HepG2 (cell line): ENCODE results near the gene RPS27L. TPM values are rescaled to one million over a fixed set of nuclear protein-coding genes. Genes with fewer than 3 reads are reported as not detected.

ENCODE experiments used
- ATAC-seq: fragments of 200-7000 bp; cut with Tn5 transposase; 3 replicates; pipeline ENCODE4 v1.9.1; 2020; ENCODE audit warnings: mild to moderate bottlenecking, moderate library complexity
- BruUV-seq: library from RNA; stranded (reverse); fragments of 400-500 nt; replicated peaks from 2 replicates; lab custom pipeline; 2021; lab: Mats Ljungman, UMichigan
- CTCF ChIA-PET: fragments of 300-600 bp; formaldehyde crosslinking; extraction: SDS; loops from one replicate; lab custom pipeline; 2021; ENCODE audit warnings: low total read pairs, inconsistent platforms, low intra/inter-chr PET ratio; lab: Yijun Ruan, JAX
- POLR2A ChIA-PET: fragments of 350-600 bp; sonication (Branson Sonifier 250); formaldehyde crosslinking; loops from one replicate; lab custom pipeline; 2020; ENCODE audit warnings: antibody characterized with exemption, inconsistent platforms; lab: Yijun Ruan, JAX
- DNase-seq: peaks from one replicate; pipeline ENCODE4 v3.0.0-alpha.2; 2015; ENCODE audit warnings: low spot score
- FAIRE-seq: peaks from 3 replicates; lab custom pipeline; 2011; peaks lifted over from hg19 to GRCh38; lab: Jason Lieb, UNC
- H2AFZ ChIP-seq: one replicate; pipeline ENCODE4 v1.6.1; 2011; ENCODE audit warnings: low read length, inconsistent platforms
- H3K27ac ChIP-seq: fragments of 300-600 bp; 3 replicates; pipeline ENCODE4 v1.8.0; 2011; ENCODE audit warnings: mixed run types, mild to moderate bottlenecking, mixed read lengths, low read length, inconsistent platforms; ENCODE audit not compliant: insufficient read depth; ENCODE audit errors: extremely low read length
- H3K27me3 ChIP-seq, 2 experiments: fragments of 200-600 bp in 1 of 2; 2 replicates in 1 of 2; 3 replicates in 1 of 2; pipeline versions ENCODE4 v1.6.0 to v1.8.0; 2011; ENCODE audit warnings: low read length in 2 of 2, mild to moderate bottlenecking in 2 of 2, moderate library complexity in 2 of 2, inconsistent platforms in 1 of 2; ENCODE audit not compliant: insufficient read depth in 2 of 2, control insufficient read depth in 1 of 2
- H3K36me3 ChIP-seq, 2 experiments: fragments of 200-600 bp in 1 of 2; replicated peaks in 1 of 2; 2 replicates in 1 of 2; 3 replicates in 1 of 2; pipeline versions ENCODE4 v1.5.1 to v1.8.0; 2011; ENCODE audit warnings: low read length in 2 of 2, inconsistent platforms in 1 of 2; ENCODE audit not compliant: insufficient read depth in 2 of 2, control insufficient read depth in 1 of 2
- H3K4me1 ChIP-seq: 2 replicates; pipeline ENCODE4 v1.5.1; 2012; ENCODE audit warnings: low read length, inconsistent platforms; ENCODE audit not compliant: insufficient read depth
- H3K4me2 ChIP-seq: 2 replicates; pipeline ENCODE4 v1.6.0; 2011; ENCODE audit warnings: low read depth, low read length, inconsistent platforms
- H3K4me3 ChIP-seq, 3 experiments: fragments of 200-600 bp in 1 of 3; sonication (generic), shearing (Covaris generic) in 1 of 3; replicated peaks in 1 of 3; 2 replicates each; pipeline ENCODE4 v1.5.1; 2011 to 2016; ENCODE audit warnings: low read length in 3 of 3, inconsistent platforms in 2 of 3, low read depth in 2 of 3, mild to moderate bottlenecking in 2 of 3, control low read depth in 1 of 3, mixed read lengths in 1 of 3; ENCODE audit not compliant: insufficient read depth in 1 of 3
- H3K79me2 ChIP-seq: one replicate; pipeline ENCODE4 v1.6.1; 2011; ENCODE audit warnings: low read length, inconsistent platforms; ENCODE audit not compliant: insufficient read depth
- H3K9ac ChIP-seq: 2 replicates; pipeline ENCODE4 v1.6.0; 2011; ENCODE audit warnings: mild to moderate bottlenecking, low read depth, low read length, inconsistent platforms; ENCODE audit not compliant: insufficient read depth
- H3K9me3 ChIP-seq: 2 replicates; pipeline ENCODE4 v1.5.1; 2012; ENCODE audit warnings: mild to moderate bottlenecking, low read length
- H4K20me1 ChIP-seq: 2 replicates; pipeline ENCODE4 v1.6.0; 2011; ENCODE audit warnings: inconsistent platforms, mild to moderate bottlenecking, low read length, moderate library complexity; ENCODE audit not compliant: insufficient read depth
- AHR ChIP-seq: IDR thresholded peaks from 2 replicates; pipeline ENCODE4 v1.6.1; 2018; ENCODE audit warnings: missing genetic modification reagents, missing compliant biosample characterization
- DNMT1 ChIP-seq: sonication (generic); formaldehyde crosslinking; IDR thresholded peaks from 2 replicates; pipeline ENCODE4 v1.5.1; 2020; ENCODE audit warnings: mild to moderate bottlenecking, missing genetic modification reagents
- KMT2B ChIP-seq: IDR thresholded peaks from 2 replicates; pipeline ENCODE4 v1.6.1; 2016; ENCODE audit warnings: missing genetic modification reagents, missing compliant biosample characterization
- STAG1 ChIP-seq: sonication (generic); formaldehyde crosslinking; IDR thresholded peaks from 2 replicates; pipeline ENCODE4 v1.4.0; 2020; ENCODE audit warnings: missing genetic modification reagents
- U2AF2 ChIP-seq: fragments of 200-400 bp; formaldehyde crosslinking; IDR thresholded peaks from 2 replicates; pipeline ENCODE4 v1.6.1; 2017; ENCODE audit warnings: low read depth, mild to moderate bottlenecking, low read length
- ZNF282 ChIP-seq: fragments of 450-650 bp; IDR thresholded peaks from 2 replicates; pipeline ENCODE4 v1.6.1; 2018; ENCODE audit not compliant: partially characterized antibody
- ZNF556 ChIP-seq: sonication (generic); formaldehyde crosslinking; IDR thresholded peaks from 2 replicates; pipeline ENCODE4 v1.4.0; 2020; ENCODE audit warnings: mild to moderate bottlenecking, missing genetic modification reagents, borderline replicate concordance
- ZNF567 ChIP-seq: sonication (generic); formaldehyde crosslinking; IDR thresholded peaks from 2 replicates; pipeline ENCODE4 v1.8.1; 2023; ENCODE audit warnings: mild to moderate bottlenecking, missing genetic modification reagents, borderline replicate concordance
- ZNF570 ChIP-seq: sonication (generic); formaldehyde crosslinking; IDR thresholded peaks from 2 replicates; pipeline ENCODE4 v1.4.0; 2020; ENCODE audit warnings: mild to moderate bottlenecking, missing genetic modification reagents, borderline replicate concordance
- WGBS: methylation state at CpG from one replicate; pipeline ENCODE4 v1.1.6; 2017; ENCODE audit warnings: low lambda C conversion rate; 5-methylcytosine and 5-hydroxymethylcytosine counted together
- in situ Hi-C: cut with HindIII; loops from 2 replicates; pipeline ENCODE4 v1.10.0; 2017; ENCODE audit warnings: low pct_unique_long_range_greater_than_20kb; ENCODE audit not compliant: extremely low pct_ligation_motif_present
- intact Hi-C: fragments of 100-400 bp; cut with micrococcal nuclease; formaldehyde crosslinking; loops from one replicate; pipeline ENCODE4 v1.10.0; 2022; ENCODE audit not compliant: unreplicated experiment
- polyA plus RNA-seq, 8 experiments: library from polyadenylated mRNA; depleted of rRNA in 3 of 8; stranded (reverse) in 7 of 8; unstranded in 1 of 8; fragments of >200 nt; fragmentation: Illumina TruSeq in 4 of 8; extraction: Trizol in 4 of 8; gene quantifications; 2 replicates each; pipeline versions ENCODE4 v1.2.1 to v1.2.3, GENCODE V29; 2011 to 2016; ENCODE audit warnings: low read depth in 4 of 8, missing spikeins in 1 of 8, mixed read lengths in 1 of 8; ENCODE audit not compliant: insufficient read depth in 1 of 8
- total RNA-seq, 5 experiments: library from RNA; depleted of rRNA; stranded (reverse); fragments of >200 nt; fragmentation: Illumina TruSeq; extraction: Trizol; gene quantifications; 2 replicates each; pipeline ENCODE4 v1.2.3, GENCODE V29; 2016; ENCODE audit warnings: low read depth in 1 of 5

The RPS27L gene
- total and polyA plus RNA-seq, 2 of the 13 experiments (the other 11 are each of a cell fraction or from before 2014, with no cell fraction given), result 231 to 433 TPM

DNA sequence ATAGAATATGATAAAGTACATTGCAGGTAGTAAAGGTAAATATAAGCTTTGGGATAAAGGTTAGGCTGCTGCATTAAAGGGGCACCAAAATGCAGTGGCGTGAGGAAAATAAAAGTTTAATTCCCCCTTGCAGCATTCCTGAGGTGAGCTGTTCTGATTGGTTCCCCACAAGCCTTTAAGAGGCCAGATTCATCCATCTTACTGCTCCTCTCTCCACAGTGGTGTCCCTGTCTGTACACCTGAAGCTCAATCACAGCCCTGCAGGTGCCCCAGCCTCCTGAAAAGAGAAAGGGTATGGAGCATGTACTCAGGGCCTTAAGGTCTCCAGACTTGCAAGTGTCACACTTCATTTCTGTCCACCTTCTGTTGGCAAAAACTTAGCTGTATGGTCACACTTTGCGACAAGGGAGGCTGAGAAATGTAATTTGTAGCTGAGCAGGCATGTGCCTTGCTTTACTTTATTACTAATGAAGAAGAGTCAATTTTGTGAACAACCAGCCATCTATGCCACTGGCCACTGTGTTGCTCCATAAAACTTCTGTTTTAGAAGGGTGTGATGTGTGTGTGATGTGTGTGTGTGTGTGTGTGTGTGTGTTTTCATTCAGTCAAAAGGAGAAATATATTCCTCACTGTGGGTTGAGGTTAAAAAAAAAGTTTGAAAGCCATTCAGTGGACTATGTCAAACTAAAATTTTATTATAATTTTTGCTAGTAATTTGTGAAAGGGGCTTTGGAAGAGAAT lies 22.9 kb downstream of the RPS27L start (continued):
- TF ChIP-seq KMT2B (CRISPR knock-in tag) (no peak), AHR (no peak), DNMT1 (no peak), ZNF570 (CRISPR knock-in tag) (no peak)

DNA sequence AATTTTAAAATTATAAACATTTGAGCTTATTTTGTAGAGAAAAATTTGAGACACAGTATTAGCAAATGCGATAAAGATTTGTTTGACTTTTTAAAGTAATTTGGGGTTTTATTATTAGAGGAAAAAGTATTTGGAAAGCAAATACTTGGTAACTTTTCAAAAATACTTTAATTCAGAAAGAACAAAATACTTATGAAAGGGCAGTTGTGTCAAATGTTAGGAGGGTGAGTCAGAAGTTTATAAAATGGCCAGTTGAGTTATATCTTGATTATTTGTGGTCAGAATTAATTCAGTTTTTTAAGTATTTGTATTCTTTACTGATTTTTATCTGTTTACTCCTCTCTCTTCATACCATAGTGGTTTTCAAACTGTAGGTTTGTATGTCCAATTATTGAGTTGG lies 23.5 kb downstream of the RPS27L start:
- H3K27ac ChIP-seq, result no peak overlapping the region
- ATAC-seq (no peak), DNase-seq (no peak)
- no peaks in the 10 kb centered on the region; a peak in 1 of 5 replicates for H3K27me3 ChIP-seq
- no TSS peak for BruUV-seq
- POLR2A ChIA-PET, result no interaction called here
- H3K36me3 ChIP-seq, result peaks cover 0 to 11% of the 10 kb centered on the region in 2 experiments; a peak in 1 of 5 replicates
- H3K9me3 ChIP-seq, result no peaks in the 10 kb centered on the region
- no peak overlapping the region for H3K9ac ChIP-seq
- H3K4me2 ChIP-seq, result no peak overlapping the region
- no peaks in the 10 kb centered on the region for H4K20me1 ChIP-seq
- no peaks in the 10 kb centered on the region for H3K79me2 ChIP-seq
- TF ChIP-seq ZNF556 (CRISPR knock-in tag), result no peak
- no peak for TF ChIP-seq ZNF567 (CRISPR knock-in tag)
- TF ChIP-seq ZNF282, result no peak
- TF ChIP-seq U2AF2, result no peak
- no peak for TF ChIP-seq STAG1
- TF ChIP-seq, all 625 proteins: peak for 0
- intact Hi-C loops, result no loop called here
- CTCF ChIA-PET, result no interaction called here
- no peak for FAIRE-seq
- no peaks in the 10 kb centered on the region for H3K4me1 ChIP-seq
- no peak overlapping the region for H2AFZ ChIP-seq
- H3K4me3 ChIP-seq, result no peak overlapping the region
- WGBS, result 94% methylated on average over 1 of the region's 1 CpG
- in situ Hi-C loops, result no loop called here
